ENCODE data around the gene EPAS1.

DNA sequence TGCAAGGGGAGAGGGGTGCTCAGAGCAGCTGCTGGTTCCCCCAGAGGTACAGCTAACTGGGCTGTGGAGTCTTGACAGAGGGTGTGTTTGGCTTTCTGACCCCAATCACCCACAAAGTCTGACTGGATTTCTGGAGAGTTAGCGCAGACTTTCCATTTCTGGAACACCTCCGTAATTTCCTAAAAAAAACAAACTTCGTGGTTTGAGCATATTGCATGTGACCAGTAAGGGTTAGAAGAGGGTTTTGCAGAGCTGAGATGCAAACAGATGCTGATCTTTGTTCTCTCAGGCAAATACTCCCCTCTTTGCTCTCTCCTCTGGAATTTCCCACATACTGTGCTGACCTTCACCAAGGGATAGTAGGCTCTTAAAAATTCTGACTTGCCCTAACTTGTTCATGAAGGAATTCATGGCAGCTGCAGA lies 137.7 kb downstream of the EPAS1 start:
- TF ChIP-seq, protein P1, sequence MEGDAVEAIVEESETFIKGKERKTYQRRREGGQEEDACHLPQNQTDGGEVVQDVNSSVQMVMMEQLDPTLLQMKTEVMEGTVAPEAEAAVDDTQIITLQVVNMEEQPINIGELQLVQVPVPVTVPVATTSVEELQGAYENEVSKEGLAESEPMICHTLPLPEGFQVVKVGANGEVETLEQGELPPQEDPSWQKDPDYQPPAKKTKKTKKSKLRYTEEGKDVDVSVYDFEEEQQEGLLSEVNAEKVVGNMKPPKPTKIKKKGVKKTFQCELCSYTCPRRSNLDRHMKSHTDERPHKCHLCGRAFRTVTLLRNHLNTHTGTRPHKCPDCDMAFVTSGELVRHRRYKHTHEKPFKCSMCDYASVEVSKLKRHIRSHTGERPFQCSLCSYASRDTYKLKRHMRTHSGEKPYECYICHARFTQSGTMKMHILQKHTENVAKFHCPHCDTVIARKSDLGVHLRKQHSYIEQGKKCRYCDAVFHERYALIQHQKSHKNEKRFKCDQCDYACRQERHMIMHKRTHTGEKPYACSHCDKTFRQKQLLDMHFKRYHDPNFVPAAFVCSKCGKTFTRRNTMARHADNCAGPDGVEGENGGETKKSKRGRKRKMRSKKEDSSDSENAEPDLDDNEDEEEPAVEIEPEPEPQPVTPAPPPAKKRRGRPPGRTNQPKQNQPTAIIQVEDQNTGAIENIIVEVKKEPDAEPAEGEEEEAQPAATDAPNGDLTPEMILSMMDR (IDR thresholded peaks at IDR 0.05): no peak
- TF ChIP-seq POLR2A (IDR thresholded peaks at IDR 0.05): no peak

All from testis (tissue), 2 donors.